ENCODE measurements around the gene HACL1. TPM values are rescaled to one million over a fixed set of nuclear protein-coding genes. Genes with fewer than 3 reads are reported as not detected.

HACL1 gene
- total RNA-seq, 1 experiment from 2014 or later: 44.9 TPM

DNA sequence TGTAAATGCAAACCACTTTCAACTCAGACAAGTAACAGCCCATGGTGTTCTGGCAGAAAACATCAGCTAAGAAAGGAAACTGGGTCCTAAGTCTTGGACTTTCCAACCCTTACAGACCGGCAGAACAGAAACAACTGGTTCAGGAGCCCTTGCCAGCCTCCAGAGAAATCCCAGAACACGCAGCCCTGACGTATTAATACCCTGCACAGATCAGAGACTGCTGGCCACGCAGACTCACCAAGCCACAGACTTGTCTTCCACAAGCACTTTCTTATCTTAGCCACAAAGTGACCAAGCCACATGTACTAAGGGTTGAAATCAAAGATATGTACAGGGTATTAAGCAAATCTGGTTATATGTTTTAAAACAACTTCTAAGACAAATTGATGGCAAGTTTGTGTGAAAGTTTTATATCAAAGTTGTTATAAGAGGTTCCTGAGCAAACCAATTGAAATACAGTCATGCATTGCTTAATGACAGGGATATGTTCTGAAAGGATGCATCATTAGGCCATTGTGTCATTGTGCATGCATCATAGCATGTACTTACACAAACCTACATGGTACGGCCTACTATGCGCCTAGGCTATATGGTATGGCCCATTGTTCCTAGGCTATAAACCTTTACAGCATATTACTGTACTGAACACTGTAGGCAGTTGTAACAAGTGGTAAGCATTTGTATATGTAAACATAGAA is 37.0 kb upstream of the HACL1 start:
- TF ChIP-seq OVOL2 (CRISPR knock-in tag; IDR thresholded peaks at IDR 0.05; ENCODE audit: borderline replicate concordance): no peak
- no peak for TF ChIP-seq NR1H2 (CRISPR knock-in tag; IDR thresholded peaks at IDR 0.05)
- TF ChIP-seq ZNF512 (CRISPR knock-in tag; IDR thresholded peaks at IDR 0.05; ENCODE audit: borderline replicate concordance): no peak
- TF ChIP-seq NFE2L1 (CRISPR knock-in tag; IDR thresholded peaks at IDR 0.05): no peak
- TF ChIP-seq, protein P1, sequence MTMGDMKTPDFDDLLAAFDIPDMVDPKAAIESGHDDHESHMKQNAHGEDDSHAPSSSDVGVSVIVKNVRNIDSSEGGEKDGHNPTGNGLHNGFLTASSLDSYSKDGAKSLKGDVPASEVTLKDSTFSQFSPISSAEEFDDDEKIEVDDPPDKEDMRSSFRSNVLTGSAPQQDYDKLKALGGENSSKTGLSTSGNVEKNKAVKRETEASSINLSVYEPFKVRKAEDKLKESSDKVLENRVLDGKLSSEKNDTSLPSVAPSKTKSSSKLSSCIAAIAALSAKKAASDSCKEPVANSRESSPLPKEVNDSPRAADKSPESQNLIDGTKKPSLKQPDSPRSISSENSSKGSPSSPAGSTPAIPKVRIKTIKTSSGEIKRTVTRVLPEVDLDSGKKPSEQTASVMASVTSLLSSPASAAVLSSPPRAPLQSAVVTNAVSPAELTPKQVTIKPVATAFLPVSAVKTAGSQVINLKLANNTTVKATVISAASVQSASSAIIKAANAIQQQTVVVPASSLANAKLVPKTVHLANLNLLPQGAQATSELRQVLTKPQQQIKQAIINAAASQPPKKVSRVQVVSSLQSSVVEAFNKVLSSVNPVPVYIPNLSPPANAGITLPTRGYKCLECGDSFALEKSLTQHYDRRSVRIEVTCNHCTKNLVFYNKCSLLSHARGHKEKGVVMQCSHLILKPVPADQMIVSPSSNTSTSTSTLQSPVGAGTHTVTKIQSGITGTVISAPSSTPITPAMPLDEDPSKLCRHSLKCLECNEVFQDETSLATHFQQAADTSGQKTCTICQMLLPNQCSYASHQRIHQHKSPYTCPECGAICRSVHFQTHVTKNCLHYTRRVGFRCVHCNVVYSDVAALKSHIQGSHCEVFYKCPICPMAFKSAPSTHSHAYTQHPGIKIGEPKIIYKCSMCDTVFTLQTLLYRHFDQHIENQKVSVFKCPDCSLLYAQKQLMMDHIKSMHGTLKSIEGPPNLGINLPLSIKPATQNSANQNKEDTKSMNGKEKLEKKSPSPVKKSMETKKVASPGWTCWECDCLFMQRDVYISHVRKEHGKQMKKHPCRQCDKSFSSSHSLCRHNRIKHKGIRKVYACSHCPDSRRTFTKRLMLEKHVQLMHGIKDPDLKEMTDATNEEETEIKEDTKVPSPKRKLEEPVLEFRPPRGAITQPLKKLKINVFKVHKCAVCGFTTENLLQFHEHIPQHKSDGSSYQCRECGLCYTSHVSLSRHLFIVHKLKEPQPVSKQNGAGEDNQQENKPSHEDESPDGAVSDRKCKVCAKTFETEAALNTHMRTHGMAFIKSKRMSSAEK (CRISPR knock-in tag; IDR thresholded peaks at IDR 0.05; ENCODE audit: borderline replicate concordance): no peak
- no peak for TF ChIP-seq CREB1 (CRISPR knock-in tag; IDR thresholded peaks at IDR 0.05)
- TF ChIP-seq ELF4 (CRISPR knock-in tag; IDR thresholded peaks at IDR 0.05; ENCODE audit: low read depth): no peak
- no peak for TF ChIP-seq ZNF396 (CRISPR knock-in tag; IDR thresholded peaks at IDR 0.05; ENCODE audit: borderline replicate concordance)
- TF ChIP-seq, protein P2, sequence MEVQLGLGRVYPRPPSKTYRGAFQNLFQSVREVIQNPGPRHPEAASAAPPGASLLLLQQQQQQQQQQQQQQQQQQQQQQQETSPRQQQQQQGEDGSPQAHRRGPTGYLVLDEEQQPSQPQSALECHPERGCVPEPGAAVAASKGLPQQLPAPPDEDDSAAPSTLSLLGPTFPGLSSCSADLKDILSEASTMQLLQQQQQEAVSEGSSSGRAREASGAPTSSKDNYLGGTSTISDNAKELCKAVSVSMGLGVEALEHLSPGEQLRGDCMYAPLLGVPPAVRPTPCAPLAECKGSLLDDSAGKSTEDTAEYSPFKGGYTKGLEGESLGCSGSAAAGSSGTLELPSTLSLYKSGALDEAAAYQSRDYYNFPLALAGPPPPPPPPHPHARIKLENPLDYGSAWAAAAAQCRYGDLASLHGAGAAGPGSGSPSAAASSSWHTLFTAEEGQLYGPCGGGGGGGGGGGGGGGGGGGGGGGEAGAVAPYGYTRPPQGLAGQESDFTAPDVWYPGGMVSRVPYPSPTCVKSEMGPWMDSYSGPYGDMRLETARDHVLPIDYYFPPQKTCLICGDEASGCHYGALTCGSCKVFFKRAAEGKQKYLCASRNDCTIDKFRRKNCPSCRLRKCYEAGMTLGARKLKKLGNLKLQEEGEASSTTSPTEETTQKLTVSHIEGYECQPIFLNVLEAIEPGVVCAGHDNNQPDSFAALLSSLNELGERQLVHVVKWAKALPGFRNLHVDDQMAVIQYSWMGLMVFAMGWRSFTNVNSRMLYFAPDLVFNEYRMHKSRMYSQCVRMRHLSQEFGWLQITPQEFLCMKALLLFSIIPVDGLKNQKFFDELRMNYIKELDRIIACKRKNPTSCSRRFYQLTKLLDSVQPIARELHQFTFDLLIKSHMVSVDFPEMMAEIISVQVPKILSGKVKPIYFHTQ (CRISPR knock-in tag; IDR thresholded peaks at IDR 0.05): no peak
- TF ChIP-seq E2F1 (CRISPR knock-in tag; IDR thresholded peaks at IDR 0.05): no peak
- no peak for TF ChIP-seq RORB (CRISPR knock-in tag; IDR thresholded peaks at IDR 0.05)
- no peak for TF ChIP-seq SMAD3 (CRISPR knock-in tag; IDR thresholded peaks at IDR 0.05; ENCODE audit: borderline replicate concordance)
- CTCF ChIA-PET: no interaction called here
- no peak overlapping the region for H3K4me3 Mint-ChIP-seq
- POLR2A ChIA-PET: no interaction called here
- H3K27me3 Mint-ChIP-seq (ENCODE audit: low read depth): no peaks in the 10 kb centered on the region
- DNase-seq (ENCODE audit: low spot score): no peak
- peaks cover 31% of the 10 kb centered on the region for H3K4me1 Mint-ChIP-seq
- no peak for ATAC-seq
- peaks cover 16% of the 10 kb centered on the region for H3K36me3 Mint-ChIP-seq
- peaks cover 11% of the 10 kb centered on the region for H3K9me3 Mint-ChIP-seq
- no peak overlapping the region for H3K27ac Mint-ChIP-seq

DNA sequence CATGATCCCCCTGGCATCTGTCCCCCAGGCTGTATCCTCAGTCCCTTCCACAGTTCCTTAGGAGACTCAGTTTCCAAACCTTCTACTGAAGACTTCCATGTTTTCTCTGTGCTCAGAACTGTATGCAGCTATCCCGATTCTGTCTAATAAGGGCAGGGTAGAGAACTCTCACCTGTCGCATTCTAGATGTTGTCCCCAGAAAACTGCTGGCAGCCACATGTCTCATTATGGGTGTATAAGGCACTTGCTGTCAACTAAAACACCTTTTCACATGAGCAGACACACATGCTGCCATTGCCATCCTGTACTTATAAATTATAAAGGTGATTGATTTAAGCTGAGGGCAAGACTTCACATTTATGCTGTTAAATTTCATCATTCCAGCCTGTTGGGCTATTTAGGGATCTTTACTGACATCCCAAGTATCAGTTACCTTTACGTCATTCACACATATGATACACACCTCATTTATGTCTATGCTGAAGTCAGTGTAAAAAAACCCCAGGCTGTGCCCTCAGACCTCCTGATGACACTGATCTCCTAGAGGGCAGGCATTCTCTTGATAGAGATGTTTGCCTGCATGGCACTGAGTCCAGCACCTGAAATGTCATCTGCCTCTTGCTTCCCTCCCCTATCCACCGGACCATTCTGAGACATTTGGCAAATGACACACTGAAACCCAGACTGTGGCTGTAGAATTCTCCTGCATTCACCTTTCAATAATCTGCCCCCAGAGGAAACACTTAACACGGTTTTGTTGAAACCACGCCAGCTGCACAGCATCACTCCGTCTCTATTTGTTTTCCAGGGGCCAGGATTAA is 36.0 kb upstream of the HACL1 start:
- Mint-ChIP-seq H3K36me3 (peaks cover 13% of the 10 kb centered on the region), H3K9me3 (peaks cover 8% of the 10 kb centered on the region), H3K27ac (no peak overlapping the region; the same call in 1 of the 2 replicates), H3K4me3 (no peak overlapping the region), H3K27me3 (ENCODE audit: low read depth) (no peaks in the 10 kb centered on the region), H3K4me1 (peaks cover 40% of the 10 kb centered on the region)
- ATAC-seq (no peak), DNase-seq (ENCODE audit: low spot score) (no peak)
- CTCF ChIA-PET: no interaction called here
- POLR2A ChIA-PET: no interaction called here
- TF ChIP-seq SMAD4 (CRISPR knock-in tag; IDR thresholded peaks at IDR 0.05) (no peak), ZNF317 (CRISPR knock-in tag; IDR thresholded peaks at IDR 0.05; ENCODE audit: borderline replicate concordance, low read depth) (no peak), ETV6 (CRISPR knock-in tag; IDR thresholded peaks at IDR 0.05) (no peak), ZNF425 (CRISPR knock-in tag; conservative IDR thresholded peaks at IDR 0.05) (no peak)
- TF ChIP-seq, protein P3, sequence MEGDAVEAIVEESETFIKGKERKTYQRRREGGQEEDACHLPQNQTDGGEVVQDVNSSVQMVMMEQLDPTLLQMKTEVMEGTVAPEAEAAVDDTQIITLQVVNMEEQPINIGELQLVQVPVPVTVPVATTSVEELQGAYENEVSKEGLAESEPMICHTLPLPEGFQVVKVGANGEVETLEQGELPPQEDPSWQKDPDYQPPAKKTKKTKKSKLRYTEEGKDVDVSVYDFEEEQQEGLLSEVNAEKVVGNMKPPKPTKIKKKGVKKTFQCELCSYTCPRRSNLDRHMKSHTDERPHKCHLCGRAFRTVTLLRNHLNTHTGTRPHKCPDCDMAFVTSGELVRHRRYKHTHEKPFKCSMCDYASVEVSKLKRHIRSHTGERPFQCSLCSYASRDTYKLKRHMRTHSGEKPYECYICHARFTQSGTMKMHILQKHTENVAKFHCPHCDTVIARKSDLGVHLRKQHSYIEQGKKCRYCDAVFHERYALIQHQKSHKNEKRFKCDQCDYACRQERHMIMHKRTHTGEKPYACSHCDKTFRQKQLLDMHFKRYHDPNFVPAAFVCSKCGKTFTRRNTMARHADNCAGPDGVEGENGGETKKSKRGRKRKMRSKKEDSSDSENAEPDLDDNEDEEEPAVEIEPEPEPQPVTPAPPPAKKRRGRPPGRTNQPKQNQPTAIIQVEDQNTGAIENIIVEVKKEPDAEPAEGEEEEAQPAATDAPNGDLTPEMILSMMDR (IDR thresholded peaks at IDR 0.05): no peak
- TF ChIP-seq, protein P4, sequence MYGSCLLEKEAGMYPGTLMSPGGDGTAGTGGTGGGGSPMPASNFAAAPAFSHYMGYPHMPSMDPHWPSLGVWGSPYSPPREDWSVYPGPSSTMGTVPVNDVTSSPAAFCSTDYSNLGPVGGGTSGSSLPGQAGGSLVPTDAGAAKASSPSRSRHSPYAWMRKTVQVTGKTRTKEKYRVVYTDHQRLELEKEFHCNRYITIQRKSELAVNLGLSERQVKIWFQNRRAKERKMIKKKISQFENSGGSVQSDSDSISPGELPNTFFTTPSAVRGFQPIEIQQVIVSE (CRISPR knock-in tag; IDR thresholded peaks at IDR 0.05; ENCODE audit: borderline replicate concordance): no peak

Measured in WTC11 (cell line).